CD4-positive, alpha-beta T cell treated with Interferon alpha-2 for 1 hour (primary cell): ENCODE data around the gene ELOB.

ENCODE experiments used
- DNase-seq, 2 donors: peaks; one replicate each; pipeline ENCODE4 v3.0.0-alpha.2; 2020 to 2022

ELOB gene

DNA sequence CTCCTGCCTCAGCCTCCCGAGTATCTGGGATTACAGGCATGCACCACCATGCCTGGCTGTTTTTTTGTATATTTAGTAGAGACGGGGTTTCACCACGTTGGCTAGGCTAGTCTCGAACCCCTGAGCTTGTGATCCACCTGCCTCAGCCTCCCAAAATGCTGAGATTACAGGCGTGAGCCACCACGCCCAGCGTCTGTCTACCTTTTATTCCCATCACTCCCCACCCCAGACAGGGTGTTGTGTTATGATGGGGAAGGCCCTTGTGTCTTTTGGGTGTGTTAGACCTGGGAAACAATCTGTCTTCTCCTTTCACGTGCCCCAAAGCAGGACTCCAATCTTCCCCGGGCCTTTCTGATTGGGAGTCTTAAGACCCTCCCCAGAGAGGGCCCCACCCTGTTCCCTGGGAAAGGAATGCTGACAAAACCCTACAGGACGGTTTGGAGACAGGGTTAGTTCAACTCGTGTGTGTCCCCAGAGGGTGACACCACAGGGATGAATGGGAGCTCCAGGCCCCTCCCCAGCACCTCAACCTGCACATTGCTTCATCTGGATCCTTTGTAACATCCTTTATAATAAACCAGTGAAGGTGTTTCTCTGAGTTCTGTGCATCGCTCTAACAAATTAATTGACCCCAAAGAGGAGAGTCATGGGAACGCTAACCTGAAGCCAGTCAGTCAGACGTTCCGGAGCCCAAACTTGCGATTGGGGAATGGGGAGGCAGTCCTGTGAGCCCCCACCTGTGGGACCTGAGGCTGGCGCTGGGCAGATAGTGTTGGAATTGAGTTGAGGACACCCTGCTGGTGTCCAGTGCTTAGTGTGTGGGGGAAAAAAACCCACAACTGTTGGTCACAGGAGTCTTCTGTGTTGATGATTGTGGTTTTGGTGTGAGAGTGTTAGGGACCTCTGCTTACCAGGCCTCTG lies 3.2 kb upstream of the ELOB start:
- DNase-seq = no peak

DNA sequence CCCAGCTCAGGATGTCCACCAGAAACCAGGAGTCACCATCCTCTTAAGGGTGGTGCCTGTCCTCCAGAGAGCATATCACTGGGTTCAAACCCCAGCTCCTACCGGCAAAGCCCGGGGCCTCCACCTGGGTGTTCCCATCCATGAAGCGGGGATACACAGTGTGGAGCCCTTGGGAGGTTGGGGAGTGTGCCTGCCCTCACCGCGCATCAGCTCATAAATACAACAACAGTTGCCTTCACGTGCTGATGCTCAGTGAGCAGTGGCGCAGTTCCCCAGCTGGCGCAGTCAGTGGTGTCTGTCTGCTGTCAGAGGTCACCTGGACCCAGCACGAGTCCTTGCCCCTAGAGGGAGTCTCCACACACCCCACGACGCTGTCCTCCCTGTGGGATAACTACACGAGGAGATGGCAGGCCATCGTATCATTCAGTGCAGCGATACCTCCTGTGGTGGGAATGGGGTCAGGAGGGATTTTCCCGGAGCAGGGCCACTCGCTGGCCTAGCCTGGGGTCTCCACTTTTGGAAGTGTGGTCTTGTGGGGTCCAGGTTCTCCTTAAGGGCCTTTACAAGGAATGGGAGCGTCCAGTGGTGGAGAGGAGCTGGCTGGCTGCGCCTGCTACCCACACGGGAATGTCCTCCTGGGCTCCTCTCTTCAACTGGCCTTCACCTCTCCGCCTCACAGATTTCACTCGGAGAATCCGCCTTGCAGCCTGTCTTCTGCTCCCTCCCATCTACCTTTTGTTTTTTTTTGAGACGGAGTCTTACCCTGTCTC lies 2.3 kb upstream of the ELOB start:
- DNase-seq = no peak

DNA sequence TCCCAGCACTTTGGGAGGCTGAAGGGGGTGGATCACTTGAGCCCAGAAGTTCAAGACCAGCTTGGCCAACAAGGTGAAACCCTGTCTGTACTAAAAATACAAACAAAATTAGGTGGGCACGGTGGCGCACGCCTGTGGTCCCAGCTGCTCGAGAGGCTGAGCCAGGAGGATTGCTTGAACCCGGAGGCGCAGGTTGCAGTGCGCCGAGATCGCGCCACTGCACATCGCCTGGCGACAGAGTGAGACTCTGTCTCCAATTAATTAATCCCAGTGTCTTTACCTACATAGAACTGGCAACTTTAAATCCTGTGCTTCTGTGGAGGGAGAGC lies 1.5 kb upstream of the ELOB start:
- no peak for DNase-seq

DNA sequence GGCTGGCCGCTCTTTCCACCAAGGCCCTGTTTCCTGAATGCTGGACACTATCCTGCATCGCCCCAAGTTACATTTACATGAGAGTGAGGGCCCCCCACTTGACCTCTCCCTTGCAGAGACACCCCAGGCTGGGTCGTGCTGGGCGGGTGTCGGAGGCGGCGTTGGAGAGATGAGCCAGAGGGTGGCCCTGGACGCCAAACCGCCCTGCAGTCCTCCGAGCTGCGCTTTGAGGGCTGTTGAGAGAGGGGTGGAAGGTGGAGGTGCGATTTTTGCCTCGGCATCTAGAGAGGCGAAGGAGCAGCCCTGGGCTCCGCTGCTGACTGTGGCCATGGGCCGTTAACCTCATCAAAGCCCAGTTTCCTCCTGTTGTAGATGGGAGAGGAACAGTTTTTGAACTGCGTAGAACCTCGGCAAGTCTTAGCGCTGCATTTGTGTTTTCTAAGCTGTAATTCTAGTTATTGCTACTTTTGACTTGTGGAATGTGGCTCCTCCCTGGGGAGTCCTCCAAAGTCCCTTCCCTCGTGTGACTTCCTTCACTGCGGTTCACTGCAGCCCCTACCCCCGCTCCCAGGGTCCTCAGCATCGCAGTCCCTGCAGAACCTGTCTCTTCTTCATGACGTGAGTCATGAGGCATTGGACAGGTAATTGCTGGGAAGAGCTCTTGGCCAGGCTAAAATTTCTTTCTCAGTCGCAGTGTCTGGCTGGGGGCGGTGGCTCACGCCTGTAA lies 986 bp upstream of the ELOB start:
- DNase-seq = peak; percentile 31 to 55

DNA sequence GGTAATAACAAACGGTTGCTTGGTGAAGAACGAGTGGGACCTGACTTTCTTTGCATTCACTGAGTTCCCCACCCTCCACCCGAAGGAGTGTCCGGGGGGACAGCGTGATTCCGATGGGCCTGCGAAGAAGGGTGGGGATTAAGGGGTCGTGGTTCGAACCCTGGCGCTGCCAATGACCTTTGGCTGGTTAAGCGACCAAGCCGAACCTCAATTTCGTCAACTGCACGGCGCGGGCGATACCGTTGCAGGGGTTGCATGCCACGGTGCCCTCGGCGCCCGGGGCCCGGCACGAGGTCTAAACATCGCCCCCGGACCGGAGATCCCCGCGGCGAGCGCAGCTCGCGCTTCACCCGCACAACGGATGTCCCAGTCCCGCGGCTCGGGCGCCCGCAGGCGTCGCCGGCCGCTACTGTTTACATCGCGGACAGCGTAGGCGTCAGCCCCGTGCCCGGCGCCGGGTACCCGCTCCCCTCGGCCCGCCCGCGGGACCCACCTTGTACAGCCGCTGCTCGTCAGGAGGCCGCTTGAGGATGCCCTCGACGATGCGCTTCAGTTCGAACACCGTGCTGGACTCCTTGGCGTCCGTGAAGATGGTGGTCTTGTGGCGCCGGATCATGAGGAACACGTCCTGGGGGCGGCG lies 460 bp downstream of the ELOB start:
- no peak for DNase-seq

DNA sequence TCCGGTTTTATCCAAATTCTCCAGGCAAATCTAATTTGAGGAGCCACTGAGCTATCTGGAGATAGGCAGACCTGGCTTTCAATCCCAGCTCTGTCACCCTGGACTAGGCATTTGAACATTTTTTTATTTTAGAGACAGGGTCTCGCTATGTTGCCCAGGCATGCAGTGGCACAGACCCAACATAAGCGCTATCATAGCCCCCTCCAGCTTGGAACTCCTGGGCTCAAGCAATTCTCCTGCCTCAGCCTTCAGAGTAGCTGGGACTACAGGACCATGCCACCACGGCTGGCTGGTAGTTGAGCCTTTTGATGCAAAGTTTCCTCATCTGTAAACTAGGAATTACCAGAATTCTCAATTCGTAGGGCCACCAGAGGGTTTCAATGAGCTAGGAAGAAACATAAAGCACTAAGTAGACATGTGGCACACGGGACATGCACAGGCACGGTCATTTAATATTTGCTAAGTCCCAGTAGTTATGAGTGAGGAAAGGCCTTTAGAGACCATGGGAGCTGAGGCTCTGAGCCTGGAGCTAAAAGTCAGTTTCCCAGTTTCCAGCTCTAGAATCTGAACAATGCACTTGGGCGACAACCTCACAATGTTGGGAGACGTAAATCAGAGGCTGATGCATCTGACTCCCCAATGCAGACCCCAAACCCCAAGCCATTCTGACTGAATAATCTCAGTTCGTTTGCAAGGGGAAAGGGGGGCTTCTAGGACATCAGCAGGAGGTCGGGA lies 1.1 kb downstream of the ELOB start:
- DNase-seq = no peak

DNA sequence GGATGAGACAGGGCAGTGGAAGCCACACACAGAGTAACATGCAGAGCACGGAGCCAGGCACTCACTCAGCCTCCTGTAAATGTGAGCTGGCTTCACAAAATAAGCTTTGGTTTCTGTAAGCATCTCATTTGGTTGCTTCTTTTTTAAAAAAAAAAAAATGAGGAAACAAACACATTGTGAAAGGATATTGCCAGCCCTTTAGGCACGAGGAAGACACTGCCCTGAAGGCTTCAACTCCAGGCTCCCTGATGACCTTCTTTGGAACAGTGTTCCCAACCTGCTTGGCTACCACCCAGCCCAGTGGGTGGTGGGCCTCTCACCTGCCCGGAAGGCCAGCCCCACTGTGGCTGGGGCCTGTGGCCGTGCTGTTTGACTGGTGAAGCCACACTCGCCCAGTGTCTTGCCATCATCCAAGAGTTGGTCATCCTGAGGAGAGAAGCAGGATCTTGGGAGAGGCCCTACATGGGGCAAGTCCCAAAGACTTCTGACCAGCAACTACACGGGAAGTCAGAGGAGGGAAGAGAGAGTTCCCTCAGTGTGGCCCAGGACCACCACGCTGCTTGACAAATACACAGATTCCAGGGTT lies 1.9 kb downstream of the ELOB start:
- DNase-seq = no peak

DNA sequence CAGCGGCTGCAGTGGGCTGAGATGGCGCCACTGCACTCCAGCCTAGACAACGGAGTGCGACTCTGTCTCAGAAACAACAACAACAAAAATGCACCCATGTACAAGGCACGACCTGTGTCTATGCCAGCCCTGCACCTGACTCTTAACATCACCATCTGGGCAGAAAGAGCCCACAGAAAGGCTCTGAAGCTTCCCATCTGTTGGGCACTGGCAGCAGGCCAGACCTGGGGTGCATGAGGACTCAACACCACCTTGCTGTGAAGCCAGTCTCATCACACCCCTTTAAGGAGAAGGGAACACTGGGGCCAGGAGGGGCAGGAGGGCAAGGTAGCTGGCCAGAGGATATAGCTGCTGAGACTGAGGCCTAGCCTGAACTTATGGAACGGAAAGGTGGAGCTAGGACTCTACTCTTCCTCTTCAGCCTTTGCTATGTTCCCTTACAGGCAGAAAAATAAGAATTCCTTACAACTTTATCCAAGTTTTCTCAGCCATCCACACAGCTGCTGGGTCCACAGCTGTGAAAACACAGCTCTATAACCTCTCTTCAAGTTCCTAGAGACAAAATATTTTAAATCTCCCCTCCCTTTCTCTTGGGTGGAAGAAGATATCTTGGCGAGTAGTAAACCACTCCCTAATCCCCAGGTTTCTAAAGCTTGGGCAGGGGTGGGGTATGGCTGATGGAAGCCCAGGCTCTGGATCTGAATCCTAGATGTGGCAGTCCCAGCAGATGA lies 2.8 kb downstream of the ELOB start:
- no peak for DNase-seq

DNA sequence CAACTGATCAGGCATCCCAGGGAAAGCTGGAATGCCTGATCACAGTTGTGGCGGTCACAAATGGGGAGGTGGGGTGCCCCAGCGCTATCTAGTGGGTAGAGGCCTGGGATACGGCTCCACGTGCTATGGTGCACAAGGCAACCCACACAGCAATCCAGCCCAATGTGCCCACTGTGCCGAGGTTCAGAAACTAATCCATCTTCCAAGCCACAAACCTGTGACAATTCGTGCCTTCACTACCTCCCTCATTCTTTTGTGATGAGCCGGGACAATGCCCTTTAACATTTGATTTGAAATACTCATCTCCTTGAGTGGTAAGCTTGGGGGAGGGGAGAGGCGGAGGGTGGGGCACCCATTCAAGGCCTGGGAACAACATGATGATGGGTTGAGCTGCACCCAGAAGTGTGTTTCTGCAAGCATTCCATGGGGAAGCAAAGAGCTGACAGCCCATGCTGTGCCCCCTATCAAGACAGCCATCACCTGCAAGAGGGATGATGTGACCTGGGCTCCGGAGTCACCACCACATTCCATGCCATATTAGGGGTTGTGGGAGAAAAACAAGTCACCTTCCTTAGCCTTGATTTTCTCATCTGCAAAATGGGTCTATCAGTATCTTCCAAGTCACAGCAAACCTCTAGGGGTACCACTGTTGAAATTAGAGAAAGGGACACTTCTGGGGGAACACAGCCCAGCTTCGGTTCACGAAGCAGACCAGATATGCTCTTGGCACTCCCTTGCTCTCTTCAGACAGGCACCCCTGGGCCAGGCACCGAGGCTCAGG lies 3.7 kb downstream of the ELOB start:
- DNase-seq = no peak

DNA sequence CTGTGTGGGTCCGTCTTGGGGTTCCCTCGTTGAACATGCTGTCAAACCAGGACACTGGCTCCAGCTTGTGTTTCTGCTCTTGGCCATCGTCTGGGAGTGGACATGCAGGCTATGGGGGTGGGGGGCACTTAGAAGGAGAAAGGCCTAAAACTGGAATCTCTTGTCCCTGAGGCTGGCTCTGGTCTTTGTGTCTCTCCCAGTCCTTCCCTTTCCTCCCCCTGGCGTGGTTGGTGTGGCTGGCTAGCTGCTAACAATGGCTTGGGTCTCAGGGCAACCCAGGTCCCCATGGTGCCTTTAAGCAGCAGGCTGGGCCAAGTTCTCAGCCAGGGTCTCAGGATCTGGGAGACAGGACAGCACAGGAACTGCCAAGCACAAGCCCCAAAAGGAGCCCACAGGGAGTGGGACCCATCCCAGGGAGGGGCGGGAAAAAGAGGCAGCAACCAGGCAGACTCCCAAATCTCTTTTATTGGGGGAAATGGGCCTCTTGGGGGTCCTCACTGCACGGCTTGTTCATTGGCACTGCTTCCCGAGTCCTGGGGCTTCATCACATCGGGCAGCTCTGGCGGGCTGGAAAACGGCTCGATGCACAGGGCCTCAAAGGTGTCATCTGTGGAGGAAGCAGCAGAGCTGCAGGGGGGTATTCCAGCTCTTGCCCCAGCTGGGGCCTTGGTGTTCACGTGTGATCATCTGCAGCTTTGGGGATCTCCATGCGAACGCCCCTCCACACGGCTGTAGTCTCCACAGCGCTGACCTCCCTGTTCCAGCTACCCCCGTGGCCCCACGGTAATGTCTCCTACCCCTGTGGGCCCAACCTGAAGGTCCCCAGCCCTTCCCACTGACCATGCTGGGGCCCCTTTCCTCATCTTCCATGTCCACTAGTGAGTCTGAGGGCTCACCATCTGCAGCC lies 5.3 kb downstream of the ELOB start:
- DNase-seq = no peak

DNA sequence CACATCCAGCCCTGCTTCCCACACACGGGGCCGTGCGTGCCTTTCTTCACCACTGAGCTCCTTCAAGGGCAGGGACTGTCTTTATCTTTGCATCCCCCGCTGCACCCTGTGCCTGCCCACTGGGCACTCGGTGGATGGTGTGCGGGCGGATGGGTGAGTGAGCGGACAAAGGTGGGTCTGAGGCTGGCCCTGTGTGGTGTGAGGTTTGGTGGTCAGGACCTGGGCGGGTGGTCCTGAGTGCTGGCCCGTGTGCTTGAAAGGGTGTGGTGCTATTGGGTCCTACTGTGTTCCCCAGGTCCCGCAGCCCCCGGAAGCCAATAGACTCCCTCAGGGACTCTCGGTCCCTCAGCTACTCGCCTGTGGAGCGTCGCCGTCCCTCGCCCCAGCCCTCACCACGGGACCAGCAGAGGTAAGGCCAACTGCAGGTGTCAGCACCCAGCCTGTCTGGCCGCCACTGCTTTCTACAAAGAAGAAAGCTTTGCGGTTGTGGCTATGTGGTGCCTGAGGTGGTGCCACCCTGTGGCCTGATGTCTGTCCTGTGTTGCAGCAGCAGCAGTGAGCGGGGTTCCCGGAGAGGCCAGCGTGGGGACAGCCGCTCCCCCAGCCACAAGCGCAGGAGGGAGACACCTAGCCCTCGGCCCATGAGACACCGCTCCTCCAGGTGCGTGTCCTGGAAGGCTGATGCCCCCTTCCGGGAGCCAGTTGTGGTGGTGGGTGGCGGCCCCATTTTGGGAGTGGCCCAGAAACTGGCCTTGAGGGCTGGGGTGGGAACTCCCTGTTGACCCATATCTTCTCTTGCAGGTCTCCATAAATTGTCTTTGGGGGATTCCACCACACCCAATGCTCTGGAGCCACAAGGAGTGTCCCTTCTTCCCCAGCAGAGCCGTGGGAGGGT lies 6.8 kb downstream of the ELOB start:
- DNase-seq = peak in 1 of 2 donors; percentile 41

DNA sequence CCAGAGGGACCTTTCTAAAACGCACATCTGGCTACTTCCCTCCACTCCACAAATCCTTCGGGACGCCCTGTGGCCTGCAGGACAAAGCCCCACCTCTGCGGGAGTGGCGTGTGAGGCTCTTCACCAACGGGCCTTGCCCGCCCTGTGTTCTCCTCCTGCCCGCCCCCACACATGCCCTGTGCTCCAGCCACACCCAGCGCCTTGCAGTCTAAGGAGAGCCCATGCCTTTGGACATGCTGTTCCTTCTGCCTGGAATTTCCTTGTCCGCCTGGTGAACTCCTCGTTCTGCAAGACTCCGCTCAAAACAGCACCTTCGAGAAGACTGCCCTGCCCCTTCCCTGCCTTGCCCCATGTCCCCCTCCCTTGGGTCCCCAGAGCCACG lies 7.4 kb downstream of the ELOB start:
- DNase-seq = no peak

DNA sequence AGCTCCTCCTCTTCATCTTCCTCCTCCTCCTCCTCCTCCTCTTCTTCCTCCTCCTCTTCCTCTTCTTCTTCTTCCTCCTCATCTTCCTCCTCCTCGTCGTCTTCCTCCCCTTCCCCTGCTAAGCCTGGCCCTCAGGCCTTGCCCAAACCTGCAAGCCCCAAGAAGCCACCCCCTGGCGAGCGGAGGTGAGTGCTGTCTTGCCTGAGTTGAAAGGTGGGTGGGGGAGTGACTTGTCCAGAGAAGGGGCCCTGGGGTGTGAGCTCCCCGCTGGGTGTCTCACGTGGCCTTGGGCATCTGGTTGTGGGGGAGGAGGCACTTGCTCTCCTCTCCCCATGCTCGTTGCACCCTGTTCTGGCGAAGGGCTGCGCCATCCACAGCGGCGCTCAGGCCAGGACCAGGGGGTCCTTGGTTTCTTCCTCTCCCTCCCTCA lies 8.0 kb downstream of the ELOB start:
- no peak for DNase-seq

DNA sequence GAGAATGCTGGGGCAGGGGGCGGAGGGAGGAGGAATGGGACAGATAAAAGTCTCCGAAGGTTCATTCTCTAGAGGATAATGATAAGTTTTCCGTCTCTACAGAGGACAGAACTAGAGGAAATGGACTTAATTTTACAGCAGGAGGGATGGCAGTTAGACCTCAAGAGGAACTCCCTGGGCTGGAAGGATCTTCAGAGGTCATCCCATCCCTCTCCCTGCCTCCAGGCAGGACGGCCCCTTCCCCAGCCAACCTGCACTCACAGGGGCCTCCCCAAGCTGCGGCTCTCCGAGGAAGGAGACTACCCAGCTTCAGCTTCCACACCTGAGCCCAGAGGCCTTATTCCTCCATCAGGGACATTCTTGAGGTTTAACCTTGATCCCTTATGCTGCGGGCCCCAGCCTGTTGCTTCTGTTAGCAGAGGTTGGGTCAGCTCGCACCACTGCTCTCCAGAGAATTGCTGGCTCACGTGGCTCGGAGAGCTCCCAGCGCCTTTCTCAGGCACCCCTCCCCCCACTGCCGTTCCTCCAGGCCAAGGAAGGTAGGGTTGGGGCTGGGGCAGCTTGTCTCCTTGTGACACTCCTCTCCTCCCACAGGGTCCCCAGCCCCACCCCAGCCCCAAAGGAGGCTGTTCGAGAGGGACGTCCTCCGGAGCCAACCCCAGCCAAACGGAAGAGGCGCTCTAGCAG lies 8.5 kb downstream of the ELOB start:
- DNase-seq = no peak

DNA sequence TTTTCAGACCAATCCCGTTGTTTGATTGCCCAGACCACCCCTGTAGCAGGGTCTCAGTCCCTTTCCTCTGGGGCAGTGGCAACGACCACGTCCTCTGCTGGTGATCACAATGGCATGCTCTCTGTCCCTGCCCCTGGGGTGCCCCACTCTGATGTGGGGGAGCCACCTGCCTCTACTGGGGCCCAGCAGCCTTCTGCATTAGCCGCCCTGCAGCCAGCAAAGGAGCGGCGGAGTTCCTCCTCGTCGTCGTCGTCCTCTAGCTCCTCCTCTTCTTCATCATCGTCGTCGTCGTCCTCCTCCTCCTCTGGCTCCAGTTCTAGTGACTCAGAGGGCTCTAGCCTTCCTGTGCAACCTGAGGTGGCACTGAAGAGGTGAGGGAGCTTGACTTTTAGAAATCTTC lies 9.2 kb downstream of the ELOB start:
- DNase-seq = no peak

DNA sequence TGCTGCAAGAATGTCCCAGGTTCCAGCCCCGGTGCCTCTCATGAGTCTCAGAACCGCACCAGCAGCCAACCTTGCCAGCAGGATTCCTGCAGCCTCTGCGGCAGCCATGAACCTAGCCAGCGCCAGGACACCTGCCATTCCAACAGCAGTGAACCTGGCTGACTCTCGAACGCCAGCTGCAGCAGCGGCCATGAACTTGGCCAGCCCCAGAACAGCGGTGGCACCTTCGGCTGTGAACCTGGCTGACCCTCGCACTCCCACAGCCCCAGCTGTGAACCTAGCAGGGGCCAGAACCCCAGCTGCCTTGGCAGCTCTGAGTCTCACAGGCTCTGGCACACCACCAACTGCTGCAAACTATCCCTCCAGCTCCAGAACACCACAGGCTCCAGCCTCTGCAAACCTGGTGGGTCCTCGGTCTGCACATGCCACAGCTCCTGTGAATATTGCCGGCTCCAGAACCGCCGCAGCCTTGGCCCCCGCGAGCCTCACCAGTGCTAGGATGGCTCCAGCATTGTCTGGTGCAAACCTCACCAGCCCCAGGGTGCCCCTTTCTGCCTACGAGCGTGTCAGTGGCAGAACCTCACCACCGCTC lies 9.8 kb downstream of the ELOB start:
- DNase-seq = no peak
